GM19193 (cell line): ENCODE results near the gene ACO1.

Source experiments
- POLR2A ChIP-seq: IDR thresholded peaks from 4 replicates; pipeline ENCODE4 v1.6.1; 2011; ENCODE audit not compliant: insufficient read depth, insufficient read length; ENCODE audit errors: extremely low read depth

Gene ACO1

GRCh38 chr9:32371679-32372078 is 12.8 kb upstream of the ACO1 start:
- no peak for TF ChIP-seq POLR2A

GRCh38 chr9:32376285-32376684 is 8.2 kb upstream of the ACO1 start:
- TF ChIP-seq POLR2A, result no peak

- no peak for TF ChIP-seq POLR2A
Measured at GRCh38 chr9:32378496-32378895, 5.9 kb upstream of the ACO1 start.

GRCh38 chr9:32378993-32379729 is 5.3 kb upstream of the ACO1 start:
- no peak for TF ChIP-seq POLR2A

GRCh38 chr9:32380944-32381343 is 3.5 kb upstream of the ACO1 start:
- TF ChIP-seq POLR2A, result no peak

- no peak for TF ChIP-seq POLR2A
Measured at GRCh38 chr9:32382565-32383320, 1.7 kb upstream of the ACO1 start.

- no peak for TF ChIP-seq POLR2A
Measured at GRCh38 chr9:32384002-32384363, 460 bp upstream of the ACO1 start.

- TF ChIP-seq POLR2A, result no peak
Measured at GRCh38 chr9:32385152-32385884, 875 bp downstream of the ACO1 start.

GRCh38 chr9:32385885-32386283 is 1.4 kb downstream of the ACO1 start:
- no peak for TF ChIP-seq POLR2A

- TF ChIP-seq POLR2A, result no peak
Measured at GRCh38 chr9:32387256-32387655, 2.8 kb downstream of the ACO1 start.

- TF ChIP-seq POLR2A, result no peak
Measured at GRCh38 chr9:32389365-32389764, 4.9 kb downstream of the ACO1 start.

GRCh38 chr9:32393911-32394310 is 9.5 kb downstream of the ACO1 start:
- TF ChIP-seq POLR2A, result no peak

- no peak for TF ChIP-seq POLR2A
Measured at GRCh38 chr9:32394381-32395049, 10.1 kb downstream of the ACO1 start.

GRCh38 chr9:32395510-32396216 is 11.2 kb downstream of the ACO1 start:
- TF ChIP-seq POLR2A, result no peak
